Right lung (tissue), 5 donors: ENCODE results near the gene GDF7. TPM values are rescaled to one million over a fixed set of nuclear protein-coding genes. Genes with fewer than 3 reads are reported as not detected.

ENCODE experiments used
- polyA plus RNA-seq, 5 donors: library from polyadenylated mRNA; unstranded; fragments of 120-200 nt; gene quantifications; one replicate each; pipeline versions ENCODE4 v1.2.1 to v1.2.3, GENCODE V29; 2013; ENCODE audit warnings: inconsistent platforms in 1 of 5, low replicate concordance in 1 of 5; ENCODE audit not compliant: insufficient read length in 5 of 5, insufficient read depth in 1 of 5

GDF7 gene
- polyA plus RNA-seq, 5 donors: 0.16 to 0.40 (median 0.36) TPM

Other genes starting within 250 kb of the GDF7 start
- 100 to 1,000 TPM in 1 of 5 donors, 10 to 100 TPM in 4; 61.7 to 112 (median 76.2) TPM for gene RHOB, start 220.1 kb upstream of the GDF7 start, polyA plus RNA-seq
- gene HS1BP3, start 16.0 kb upstream of the GDF7 start, polyA plus RNA-seq: 10 to 100 TPM; 10.8 to 15.2 (median 13.0) TPM
- gene LDAH, start 156.0 kb downstream of the GDF7 start, polyA plus RNA-seq: 10 to 100 TPM; 17.9 to 27.3 (median 25.0) TPM